IMR-90 (cell line): ENCODE measurements around the gene TMEM158. TPM values are rescaled to one million over a fixed set of nuclear protein-coding genes. Genes with fewer than 3 reads are reported as not detected.

Experiments
- ATAC-seq: fragments of 200-7000 bp; cut with Tn5 transposase; 2 replicates; pipeline ENCODE4 v1.9.1; 2020; ENCODE audit warnings: low read depth, mild to moderate bottlenecking, moderate library complexity
- BruUV-seq: library from RNA; stranded (reverse); fragments of 400-500 nt; replicated peaks from 2 replicates; lab custom pipeline; 2021; lab: Mats Ljungman, UMichigan
- CTCF ChIA-PET: fragments of 300-600 bp; formaldehyde crosslinking; extraction: SDS; loops from one replicate; lab custom pipeline; 2021; ENCODE audit warnings: antibody characterized with exemption; lab: Yijun Ruan, JAX
- POLR2A ChIA-PET: fragments of 300-600 bp; sonication (Branson Sonifier 250); formaldehyde crosslinking; loops from one replicate; lab custom pipeline; 2022; ENCODE audit warnings: antibody characterized with exemption; ENCODE audit not compliant: unreplicated experiment; lab: Charles Lee
- DNase-seq: peaks from one replicate; pipeline ENCODE4 v3.0.0; 2013
- H2AFZ ChIP-seq: replicated peaks from 2 replicates; pipeline ENCODE3; 2013; ENCODE audit warnings: low read length, mild to moderate bottlenecking; ENCODE audit not compliant: poor library complexity
- H2AK5ac ChIP-seq: 2 replicates; pipeline ENCODE4 v1.6.1; 2013; ENCODE audit warnings: low read depth, low read length, inconsistent platforms
- H2AK9ac ChIP-seq: replicated peaks from 2 replicates; pipeline ENCODE3; 2013; ENCODE audit warnings: mild to moderate bottlenecking, low read depth, low read length, moderate library complexity; ENCODE audit not compliant: poor library complexity
- H2BK120ac ChIP-seq: 2 replicates; pipeline ENCODE4 v1.6.1; 2013; ENCODE audit warnings: low read depth, low read length, inconsistent platforms
- H2BK15ac ChIP-seq: 3 replicates; pipeline ENCODE4 v1.6.1; 2013; ENCODE audit warnings: low read depth, low read length, inconsistent platforms
- H2BK20ac ChIP-seq: 2 replicates; pipeline ENCODE4 v1.6.1; 2013; ENCODE audit warnings: low read depth, mild to moderate bottlenecking, inconsistent platforms, low read length, moderate library complexity
- H2BK5ac ChIP-seq: 2 replicates; pipeline ENCODE4 v1.6.1; 2013; ENCODE audit warnings: mild to moderate bottlenecking, low read depth, low read length, inconsistent platforms; ENCODE audit not compliant: poor library complexity, severe bottlenecking
- H3K14ac ChIP-seq: replicated peaks from 2 replicates; pipeline ENCODE4 v1.6.1; 2013; ENCODE audit warnings: low read depth, low read length, inconsistent platforms
- H3K18ac ChIP-seq: 2 replicates; pipeline ENCODE4 v1.6.1; 2013; ENCODE audit warnings: low read depth, low read length, control low read depth
- H3K23ac ChIP-seq: 2 replicates; pipeline ENCODE4 v1.6.1; 2013; ENCODE audit warnings: low read depth, low read length, inconsistent platforms
- H3K27ac ChIP-seq: 2 replicates; pipeline ENCODE4 v1.5.1; 2013; ENCODE audit warnings: mild to moderate bottlenecking, control low read depth, low read length; ENCODE audit not compliant: insufficient read depth
- H3K27me3 ChIP-seq: 2 replicates; pipeline ENCODE4 v1.6.1; 2013; ENCODE audit warnings: low read length; ENCODE audit not compliant: control insufficient read depth, insufficient read depth
- H3K36me3 ChIP-seq: 2 replicates; pipeline ENCODE4 v1.6.1; 2013; ENCODE audit warnings: low read length, mixed read lengths; ENCODE audit not compliant: control insufficient read depth, insufficient read depth
- H3K4ac ChIP-seq: 2 replicates; pipeline ENCODE4 v1.6.1; 2013; ENCODE audit warnings: low read depth, low read length, inconsistent platforms
- H3K4me1 ChIP-seq: 2 replicates; pipeline ENCODE4 v1.6.1; 2013; ENCODE audit warnings: low read length, mixed read lengths; ENCODE audit not compliant: control insufficient read depth, insufficient read depth
- H3K4me2 ChIP-seq: 2 replicates; pipeline ENCODE4 v1.6.1; 2013; ENCODE audit warnings: low read depth, mild to moderate bottlenecking, control low read depth, low read length, moderate library complexity
- H3K4me3 ChIP-seq: 2 replicates; pipeline ENCODE4 v1.5.1; 2013; ENCODE audit warnings: low read depth, mild to moderate bottlenecking, control low read depth, low read length, moderate library complexity; ENCODE audit not compliant: insufficient read depth
- H3K56ac ChIP-seq: 2 replicates; pipeline ENCODE4 v1.6.1; 2013; ENCODE audit warnings: low read length, inconsistent platforms; ENCODE audit not compliant: insufficient read depth; ENCODE audit errors: extremely low read depth
- H3K79me1 ChIP-seq, 2 experiments: 2 replicates each; pipeline ENCODE4 v1.6.1; 2013; ENCODE audit warnings: low read length in 2 of 2, inconsistent platforms in 1 of 2, low read depth in 1 of 2
- H3K9ac ChIP-seq: 2 replicates; pipeline ENCODE4 v1.6.1; 2013; ENCODE audit warnings: low read depth, low read length, control low read depth
- H3K9me1 ChIP-seq: 2 replicates; pipeline ENCODE4 v1.6.1; 2013; ENCODE audit warnings: low read length, inconsistent platforms; ENCODE audit not compliant: insufficient read depth
- H3K9me3 ChIP-seq: 2 replicates; pipeline ENCODE4 v1.6.1; 2013; ENCODE audit warnings: low read length; ENCODE audit not compliant: control insufficient read depth, insufficient read depth
- H4K20me1 ChIP-seq: 2 replicates; pipeline ENCODE4 v1.6.1; 2013; ENCODE audit warnings: low read length, inconsistent platforms; ENCODE audit not compliant: insufficient read depth
- H4K5ac ChIP-seq: 2 replicates; pipeline ENCODE4 v1.6.1; 2013; ENCODE audit warnings: mild to moderate bottlenecking, low read depth, low read length, control low read depth
- H4K8ac ChIP-seq, 2 experiments: 2 replicates each; pipeline ENCODE4 v1.6.1; 2013; ENCODE audit warnings: low read depth in 2 of 2, low read length in 2 of 2, control low read depth in 1 of 2, inconsistent platforms in 1 of 2
- H4K91ac ChIP-seq: 2 replicates; pipeline ENCODE4 v1.6.1; 2013; ENCODE audit warnings: low read depth, low read length, inconsistent platforms; ENCODE audit not compliant: insufficient read depth
- CEBPB ChIP-seq: IDR thresholded peaks from 2 replicates; pipeline ENCODE4 v1.6.1; 2012; ENCODE audit warnings: low read depth, low read length, improper control_type of control experiment
- CHD1 ChIP-seq: IDR thresholded peaks from 2 replicates; pipeline ENCODE4 v1.6.1; 2012; ENCODE audit warnings: low read depth, low read length, improper control_type of control experiment
- FOS ChIP-seq: fragments of 150-350 bp; IDR thresholded peaks from 2 replicates; pipeline ENCODE4 v1.6.1; 2016; ENCODE audit warnings: low read depth, low read length
- MAZ ChIP-seq: IDR thresholded peaks from 2 replicates; pipeline ENCODE4 v1.6.1; 2012; ENCODE audit warnings: low read depth, mild to moderate bottlenecking, low read length, improper control_type of control experiment, moderate library complexity, borderline replicate concordance
- MXI1 ChIP-seq: IDR thresholded peaks from 2 replicates; pipeline ENCODE4 v1.6.1; 2012; ENCODE audit warnings: low read depth, mild to moderate bottlenecking, low read length, moderate library complexity, borderline replicate concordance
- NFE2L2 ChIP-seq: fragments of 150-350 bp; IDR thresholded peaks from 2 replicates; pipeline ENCODE4 v1.6.1; 2016; ENCODE audit warnings: low read depth, mild to moderate bottlenecking, low read length
- RAD21 ChIP-seq: IDR thresholded peaks from 2 replicates; pipeline ENCODE4 v1.6.1; 2012; ENCODE audit warnings: low read length, improper control_type of control experiment
- RCOR1 ChIP-seq: IDR thresholded peaks from 2 replicates; pipeline ENCODE4 v1.6.1; 2012; ENCODE audit warnings: mild to moderate bottlenecking, low read length, improper control_type of control experiment; ENCODE audit not compliant: insufficient replicate concordance
- RFX5 ChIP-seq: IDR thresholded peaks from 2 replicates; pipeline ENCODE4 v1.8.0; 2012; ENCODE audit warnings: low read depth, mild to moderate bottlenecking, low read length, moderate library complexity
- SMC3 ChIP-seq: fragments of 150-350 bp; IDR thresholded peaks from 2 replicates; pipeline ENCODE4 v1.6.1; 2016; ENCODE audit warnings: low read depth, mild to moderate bottlenecking, antibody characterized with exemption, low read length, moderate library complexity
- WGBS, 2 experiments: methylation state at CpG; one replicate each; pipeline versions ENCODE4 v1.1.5 to v1.1.7; 2013; ENCODE audit warnings: missing lambda C conversion rate in 2 of 2; ENCODE audit not compliant: insufficient read length in 1 of 2; ENCODE audit errors: extremely low coverage in 2 of 2; 5-methylcytosine and 5-hydroxymethylcytosine counted together
- dilution Hi-C: fragments of 300-500 bp; cut with HindIII; formaldehyde crosslinking; loops from one replicate; pipeline ENCODE4 v1.14.3; 2018; ENCODE audit warnings: low sequenced_read_pairs; ENCODE audit not compliant: unreplicated experiment
- in situ Hi-C: fragments of 300-500 bp; cut with MboI; formaldehyde crosslinking; loops from 3 replicates; pipeline ENCODE4 v1.14.3; 2019; ENCODE audit warnings: low sequenced_read_pairs, inconsistent platforms, mixed read lengths
- intact Hi-C: fragments of 100-400 bp; cut with micrococcal nuclease; formaldehyde crosslinking; loops from 2 replicates; pipeline ENCODE4 v1.10.0; 2022
- polyA plus RNA-seq, 3 experiments: library from polyadenylated mRNA; depleted of rRNA; stranded (reverse); fragments of >200 nt; gene quantifications; 2 replicates each; pipeline ENCODE4 v1.2.3, GENCODE V29; 2012; ENCODE audit warnings: low replicate concordance in 1 of 3
- total RNA-seq: library from RNA; depleted of rRNA; stranded (reverse); fragments of >200 nt; gene quantifications from 2 replicates; pipeline ENCODE4 v1.2.3, GENCODE V29; 2012
- TF ChIP-seq, protein P1 (sequence below): conservative IDR thresholded peaks from 2 replicates; pipeline ENCODE4 v1.5.1; 2012; ENCODE audit warnings: mild to moderate bottlenecking, low read depth, low read length, improper control_type of control experiment
- TF ChIP-seq, protein P2 (sequence below): fragments of 150-350 bp; IDR thresholded peaks from 2 replicates; pipeline ENCODE4 v1.6.1; 2016; ENCODE audit warnings: low read depth, mild to moderate bottlenecking, low read length, moderate library complexity, borderline replicate concordance

TMEM158 gene
- total and polyA plus RNA-seq, 2 of the 4 experiments (the other 2 are of a cell fraction): 1.6 to 16.4 TPM

- Histone ChIP-seq H3K27ac (no peak overlapping the region), H3K56ac (no peak overlapping the region), H3K4me3 (no peak overlapping the region), H2BK120ac (peak overlapping the region; percentile 78; the same call in 1 of the 2 replicates), H2BK5ac (no peak overlapping the region), H3K4me2 (no peak overlapping the region), H3K23ac (0 out of 2 replicates have a peak overlapping the region, but pooled peaks have one; percentile 12), H3K4ac (peak overlapping the region; percentile 66), H3K9ac (no peak overlapping the region), H3K14ac (peak overlapping the region; percentile 16; the same call in 1 of the 2 replicates), H3K36me3 (no peaks in the 10 kb centered on the region), H3K9me1 (peaks cover 14% of the 10 kb centered on the region), H3K4me1 (peaks cover 21% of the 10 kb centered on the region), H2AK9ac (no peak overlapping the region), H4K8ac (no peak overlapping the region), H3K9me3 (no peaks in the 10 kb centered on the region), H4K20me1 (no peaks in the 10 kb centered on the region), H3K18ac (peak overlapping the region; percentile 81; the same call in 1 of the 2 replicates), H4K91ac (peak overlapping the region; percentile 90), H3K27me3 (no peaks in the 10 kb centered on the region), H2AK5ac (peak overlapping the region; percentile 95; the same call in 1 of the 2 replicates), H3K79me1 (no peaks in the 10 kb centered on the region), H2AFZ (no peak overlapping the region), H4K5ac (peak overlapping the region; percentile 30; the same call in 1 of the 2 replicates), H2BK20ac (peak overlapping the region; percentile 75), H2BK15ac (peak overlapping the region; percentile 90; the same call in 2 of the 3 replicates)
- no peak for TF ChIP-seq MAZ
- TF ChIP-seq CHD1: no peak
- no peak for TF ChIP-seq NFE2L2
- no peak for TF ChIP-seq FOS
- TF ChIP-seq RFX5: no peak
- TF ChIP-seq, protein P1, sequence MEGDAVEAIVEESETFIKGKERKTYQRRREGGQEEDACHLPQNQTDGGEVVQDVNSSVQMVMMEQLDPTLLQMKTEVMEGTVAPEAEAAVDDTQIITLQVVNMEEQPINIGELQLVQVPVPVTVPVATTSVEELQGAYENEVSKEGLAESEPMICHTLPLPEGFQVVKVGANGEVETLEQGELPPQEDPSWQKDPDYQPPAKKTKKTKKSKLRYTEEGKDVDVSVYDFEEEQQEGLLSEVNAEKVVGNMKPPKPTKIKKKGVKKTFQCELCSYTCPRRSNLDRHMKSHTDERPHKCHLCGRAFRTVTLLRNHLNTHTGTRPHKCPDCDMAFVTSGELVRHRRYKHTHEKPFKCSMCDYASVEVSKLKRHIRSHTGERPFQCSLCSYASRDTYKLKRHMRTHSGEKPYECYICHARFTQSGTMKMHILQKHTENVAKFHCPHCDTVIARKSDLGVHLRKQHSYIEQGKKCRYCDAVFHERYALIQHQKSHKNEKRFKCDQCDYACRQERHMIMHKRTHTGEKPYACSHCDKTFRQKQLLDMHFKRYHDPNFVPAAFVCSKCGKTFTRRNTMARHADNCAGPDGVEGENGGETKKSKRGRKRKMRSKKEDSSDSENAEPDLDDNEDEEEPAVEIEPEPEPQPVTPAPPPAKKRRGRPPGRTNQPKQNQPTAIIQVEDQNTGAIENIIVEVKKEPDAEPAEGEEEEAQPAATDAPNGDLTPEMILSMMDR: no peak
- no peak for TF ChIP-seq CEBPB
- TF ChIP-seq, protein P2, sequence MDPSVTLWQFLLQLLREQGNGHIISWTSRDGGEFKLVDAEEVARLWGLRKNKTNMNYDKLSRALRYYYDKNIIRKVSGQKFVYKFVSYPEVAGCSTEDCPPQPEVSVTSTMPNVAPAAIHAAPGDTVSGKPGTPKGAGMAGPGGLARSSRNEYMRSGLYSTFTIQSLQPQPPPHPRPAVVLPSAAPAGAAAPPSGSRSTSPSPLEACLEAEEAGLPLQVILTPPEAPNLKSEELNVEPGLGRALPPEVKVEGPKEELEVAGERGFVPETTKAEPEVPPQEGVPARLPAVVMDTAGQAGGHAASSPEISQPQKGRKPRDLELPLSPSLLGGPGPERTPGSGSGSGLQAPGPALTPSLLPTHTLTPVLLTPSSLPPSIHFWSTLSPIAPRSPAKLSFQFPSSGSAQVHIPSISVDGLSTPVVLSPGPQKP: no peak
- TF ChIP-seq SMC3: no peak
- no peak for TF ChIP-seq MXI1
- no peak for TF ChIP-seq RCOR1
- TF ChIP-seq RAD21: no peak
- ATAC-seq (no peak), DNase-seq (no peak)
- intact Hi-C loops (no loop called here), in situ Hi-C loops (loop anchor here (5.0 to 10.0 kb wide), 2 partner anchors 71 to 456 kb away; no protein-coding TSS in a partner anchor), dilution Hi-C loops (no loop called here)
- ChIA-PET CTCF (interaction anchor here (1.0 to 3.6 kb wide), 2 partner anchors 167 to 172 kb away, joined by 3 to 23 read pairs; no protein-coding TSS in a partner anchor), POLR2A (no interaction called here)
- no CpG with 5 or more reads among the region's 2 CpGs for WGBS, 2 experiments
- BruUV-seq: no TSS peak
Measured at GRCh38 chr3:45208586-45208985, 17.5 kb downstream of the TMEM158 start.
